Esophagus muscularis mucosa (tissue), 4 donors: ENCODE measurements around the gene KCNIP3. TPM values are rescaled to one million over a fixed set of nuclear protein-coding genes. Genes with fewer than 3 reads are reported as not detected.
"Not testable (repeated sequence)": the region's sequence is repeated elsewhere in the genome, so short reads cannot be mapped to it uniquely, and the experiment has no call there.

Source experiments
- DNase-seq: peaks from one replicate; pipeline ENCODE4 v3.0.0-alpha.2; 2017; ENCODE audit errors: extremely low spot score
- H3K27ac ChIP-seq, 4 donors: fragments of 200-600 bp; sonication (generic); replicated peaks in 1 of 4; 1 replicate in 3 of 4; 2 replicates in 1 of 4; pipeline ENCODE4 v1.5.1; 2016 to 2019; ENCODE audit warnings: mild to moderate bottlenecking in 1 of 4
- H3K27me3 ChIP-seq, 4 donors: fragments of 200-600 bp; sonication (generic); one replicate each; pipeline versions ENCODE4 v1.5.1 to v1.6.0; 2016 to 2019
- H3K36me3 ChIP-seq, 4 donors: fragments of 200-600 bp; sonication (generic); one replicate each; pipeline ENCODE4 v1.5.1; 2016 to 2019
- H3K4me1 ChIP-seq, 4 donors: fragments of 200-600 bp; sonication (generic); one replicate each; pipeline ENCODE4 v1.5.1; 2016 to 2019
- H3K4me3 ChIP-seq, 4 donors: fragments of 200-600 bp; sonication (generic); 1 replicate in 2 of 4; 2 replicates in 2 of 4; pipeline ENCODE4 v1.5.1; 2016 to 2019; ENCODE audit warnings: mild to moderate bottlenecking in 4 of 4, moderate library complexity in 1 of 4
- H3K9me3 ChIP-seq, 4 donors: fragments of 200-600 bp; sonication (generic); 1 replicate in 3 of 4; 2 replicates in 1 of 4; pipeline ENCODE4 v1.5.1; 2016 to 2019
- POLR2AphosphoS5 ChIP-seq, 2 donors: sonication (generic); formaldehyde crosslinking; IDR thresholded peaks; one replicate each; pipeline ENCODE4 v1.6.1; 2017; ENCODE audit warnings: antibody characterized with exemption in 2 of 2
- WGBS: methylation state at CpG from one replicate; pipeline ENCODE4 v1.1.5; 2018; 5-methylcytosine and 5-hydroxymethylcytosine counted together
- intact Hi-C: fragments of 100-400 bp; cut with DNase I; formaldehyde crosslinking; loops from one replicate; pipeline ENCODE4 v1.15.1; 2023
- total RNA-seq, 4 donors: library from RNA; depleted of rRNA; stranded (reverse); fragments of >200 nt; gene quantifications; one replicate each; pipeline versions ENCODE4 v1.1.0 to v1.2.1, GENCODE V29; 2016

The KCNIP3 gene
- total RNA-seq, 4 donors from 2014 or later: 15.8 to 29.9 (median 23.0) TPM

- H3K27ac ChIP-seq, H3K36me3 ChIP-seq, intact Hi-C loops, DNase-seq, H3K4me1 ChIP-seq, H3K27me3 ChIP-seq, H3K4me3 ChIP-seq, H3K9me3 ChIP-seq: not testable (repeated sequence)
- WGBS: 60% methylated on average over 6 of the region's 30 CpGs
These were observed 130.2 kb downstream of the KCNIP3 start for GRCh38 chr2:95427196-95427867.

- H3K4me3 ChIP-seq, H3K9me3 ChIP-seq, H3K27me3 ChIP-seq, DNase-seq, H3K27ac ChIP-seq, H3K36me3 ChIP-seq, intact Hi-C loops: not testable (repeated sequence)
- peaks cover 0 to 14% (median 3%) of the 10 kb centered on the region in 4 donors for H3K4me1 ChIP-seq
- WGBS: no CpG with 5 or more reads among the region's 8 CpGs
These were observed 132.8 kb downstream of the KCNIP3 start for GRCh38 chr2:95429748-95430467.

GRCh38 chr2:95433373-95433772 is 136.2 kb downstream of the KCNIP3 start:
- H3K4me3 ChIP-seq, H3K27me3 ChIP-seq, intact Hi-C loops, H3K9me3 ChIP-seq, DNase-seq, H3K36me3 ChIP-seq: not testable (repeated sequence)
- Histone ChIP-seq H3K4me1 (peaks cover 0 to 14% (median 3%) of the 10 kb centered on the region in 4 donors), H3K27ac (peak overlapping the region in 3 of 4 donors; percentile 74 to 78 (median 77))
- 60% methylated on average over 1 of the region's 4 CpGs for WGBS

- H3K9me3 ChIP-seq, H3K27me3 ChIP-seq, H3K4me3 ChIP-seq, DNase-seq, intact Hi-C loops, H3K36me3 ChIP-seq: not testable (repeated sequence)
- H3K27ac ChIP-seq: peak overlapping the region; percentile 71 to 78 (median 76)
- H3K4me1 ChIP-seq: peaks cover 0 to 14% (median 3%) of the 10 kb centered on the region in 4 donors
- WGBS: no CpG with 5 or more reads among the region's 2 CpGs
These were observed 136.8 kb downstream of the KCNIP3 start for GRCh38 chr2:95433973-95434372.

GRCh38 chr2:95434507-95435076 is 137.4 kb downstream of the KCNIP3 start:
- peaks cover 0 to 14% (median 3%) of the 10 kb centered on the region in 4 donors for H3K4me1 ChIP-seq
- intact Hi-C loops, H3K36me3 ChIP-seq, H3K9me3 ChIP-seq, H3K27me3 ChIP-seq, DNase-seq, H3K4me3 ChIP-seq: not testable (repeated sequence)
- WGBS: no CpG with 5 or more reads among the region's 3 CpGs
- TF ChIP-seq POLR2AphosphoS5 (IDR thresholded peaks at IDR 0.05): peak in 1 of 2 donors; percentile 16
- H3K27ac ChIP-seq: peak overlapping the region in 3 of 4 donors; percentile 44 to 59 (median 51)

- H3K4me3 ChIP-seq, intact Hi-C loops, DNase-seq, H3K9me3 ChIP-seq, H3K36me3 ChIP-seq, H3K27ac ChIP-seq, H3K27me3 ChIP-seq: not testable (repeated sequence)
- no CpG with 5 or more reads among the region's 30 CpGs for WGBS
- H3K4me1 ChIP-seq: peaks cover 0 to 14% (median 3%) of the 10 kb centered on the region in 4 donors
These were observed 138.2 kb downstream of the KCNIP3 start for GRCh38 chr2:95435162-95435871.

Other genes with a start within 250 kb of the KCNIP3 start
- gene MRPS5, start 175.5 kb upstream of the KCNIP3 start, total RNA-seq: 10 to 100 TPM; 31.1 to 46.6 (median 39.8) TPM
- 10 to 100 TPM; 12.1 to 14.5 (median 13.2) TPM for gene ZNF514, start 137.5 kb upstream of the KCNIP3 start, total RNA-seq
- gene ZNF2, start 131.5 kb upstream of the KCNIP3 start, total RNA-seq: 1 to 10 TPM; 3.5 to 6.9 (median 6.5) TPM
- gene ZNF892, start 89.8 kb upstream of the KCNIP3 start, total RNA-seq: 10 to 100 TPM in 1 of 4 donors, 1 to 10 TPM in 3; 3.5 to 12.0 (median 7.6) TPM
- 1 to 10 TPM in 3 of 4 donors, under 1 TPM in 1; 0.50 to 3.2 (median 2.1) TPM for gene PROM2, start 22.9 kb upstream of the KCNIP3 start, total RNA-seq
- 10 to 100 TPM; 11.2 to 20.0 (median 16.5) TPM for gene FAHD2A, start 105.4 kb downstream of the KCNIP3 start, total RNA-seq
- gene TRIM43B, start 187.4 kb downstream of the KCNIP3 start, total RNA-seq: not detected